Fibroblast of lung (primary cell): ENCODE data around the gene KRT4.

Experiments
- CTCF ChIP-seq, 2 donors: IDR thresholded peaks in 1 of 2; conservative IDR thresholded peaks in 1 of 2; 1 replicate in 1 of 2; 2 replicates in 1 of 2; pipeline ENCODE4 v1.5.1; 2011 to 2012; ENCODE audit warnings: low read length in 2 of 2, control low read depth in 1 of 2, inconsistent platforms in 1 of 2, low read depth in 1 of 2, mild to moderate bottlenecking in 1 of 2
- EZH2 ChIP-seq: IDR thresholded peaks from 2 replicates; pipeline ENCODE4 v1.5.1; 2012; ENCODE audit warnings: low read length, control low read depth, mild to moderate bottlenecking; ENCODE audit errors: missing control alignments

- no peak for TF ChIP-seq CTCF (conservative IDR thresholded peaks at IDR 0.05 in 1 of 2, IDR thresholded peaks at IDR 0.05 in 1 of 2; ENCODE audit: low read depth in 1 of 2, low read length in 2 of 2)
- TF ChIP-seq EZH2 = no peak
Measured at GRCh38 chr12:52788876-52789636, 24.9 kb downstream of the KRT4 start.
